ENCODE results near the gene ATP1B1.
"Not testable (repeated sequence)": the region's sequence is repeated elsewhere in the genome, so short reads cannot be mapped to it uniquely, and the experiment has no call there.

Gene ATP1B1

DNA sequence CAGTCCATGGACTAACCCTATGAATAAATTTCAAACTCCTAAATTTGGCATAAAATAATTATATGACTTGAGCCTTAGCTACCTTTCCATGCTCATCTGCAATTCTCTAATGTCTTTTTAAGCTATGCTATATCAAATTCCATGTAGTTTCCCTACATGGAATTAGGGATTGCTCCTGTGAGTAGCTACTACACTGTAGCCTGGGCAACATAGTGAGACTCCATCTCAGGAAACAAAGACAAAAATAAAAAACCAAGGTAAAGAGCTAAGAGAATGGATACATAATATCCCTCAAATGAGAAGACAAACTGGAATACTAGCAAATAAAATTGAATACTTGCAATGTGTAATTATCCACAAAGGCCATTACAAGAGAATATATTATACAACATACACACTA, 37.5 kb downstream of the ATP1B1 start:
- no peak for DNase-seq (ENCODE audit: low spot score)

DNA sequence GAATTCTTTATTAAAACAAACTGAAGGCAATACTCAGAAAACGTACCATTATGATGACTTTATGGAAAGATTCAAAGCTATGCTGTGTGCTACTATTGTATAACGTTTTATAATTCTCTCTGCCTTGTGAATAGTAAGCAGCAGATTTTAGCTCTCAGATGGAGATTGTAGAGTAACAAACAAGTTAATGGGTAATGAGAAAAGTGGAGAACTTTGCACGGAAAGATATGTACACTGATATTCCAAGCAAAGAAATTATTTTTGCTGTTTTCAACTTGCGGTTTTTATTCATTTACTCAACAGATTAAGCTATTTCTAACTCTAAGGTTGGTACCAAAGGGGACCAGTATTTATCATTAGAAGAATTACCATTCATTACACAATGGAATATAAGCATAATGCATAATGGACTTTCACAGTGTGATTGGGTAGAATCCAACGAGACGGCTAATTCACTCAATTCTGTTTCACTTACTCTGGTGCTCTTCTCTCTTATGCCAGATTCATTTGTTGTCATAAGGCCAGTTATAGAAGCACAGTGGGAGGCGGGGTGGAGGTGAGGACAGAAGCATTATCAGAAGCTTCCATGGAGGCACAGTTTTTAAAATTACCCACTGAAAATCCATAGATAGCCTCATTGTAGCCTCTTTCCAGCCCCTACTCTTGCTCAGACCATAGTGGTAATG, 38.6 kb downstream of the ATP1B1 start:
- no peak for DNase-seq (ENCODE audit: low spot score)

DNA sequence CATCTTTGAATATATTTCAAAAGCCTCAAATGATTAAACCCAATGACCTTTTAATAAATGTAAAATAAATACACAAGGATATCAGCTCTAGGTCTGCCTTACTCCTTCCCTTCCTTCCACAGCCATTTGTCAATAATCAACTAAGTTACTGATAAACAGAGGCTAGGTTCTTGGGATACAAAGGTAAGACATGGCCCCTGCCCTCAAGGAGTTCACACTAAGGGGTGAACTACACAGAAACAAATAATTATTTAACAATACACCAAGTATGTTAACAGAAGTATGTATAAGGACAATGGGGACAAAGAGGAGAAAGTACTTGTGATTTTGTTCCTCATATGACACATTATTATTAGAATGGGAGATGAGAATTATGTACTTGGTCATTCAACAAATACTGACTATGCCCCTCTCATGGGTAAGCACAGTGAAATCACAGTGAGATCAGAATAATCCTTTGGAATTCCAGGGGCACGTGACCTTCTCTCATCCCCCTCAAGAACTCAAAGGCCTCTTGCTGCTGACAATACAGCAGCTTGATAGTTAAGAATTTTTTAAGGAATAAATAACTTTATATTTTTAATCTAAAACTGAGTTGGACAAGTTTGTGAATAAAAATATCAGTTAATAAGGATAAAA, 40.2 kb downstream of the ATP1B1 start:
- no peak for DNase-seq (ENCODE audit: low spot score)

DNA sequence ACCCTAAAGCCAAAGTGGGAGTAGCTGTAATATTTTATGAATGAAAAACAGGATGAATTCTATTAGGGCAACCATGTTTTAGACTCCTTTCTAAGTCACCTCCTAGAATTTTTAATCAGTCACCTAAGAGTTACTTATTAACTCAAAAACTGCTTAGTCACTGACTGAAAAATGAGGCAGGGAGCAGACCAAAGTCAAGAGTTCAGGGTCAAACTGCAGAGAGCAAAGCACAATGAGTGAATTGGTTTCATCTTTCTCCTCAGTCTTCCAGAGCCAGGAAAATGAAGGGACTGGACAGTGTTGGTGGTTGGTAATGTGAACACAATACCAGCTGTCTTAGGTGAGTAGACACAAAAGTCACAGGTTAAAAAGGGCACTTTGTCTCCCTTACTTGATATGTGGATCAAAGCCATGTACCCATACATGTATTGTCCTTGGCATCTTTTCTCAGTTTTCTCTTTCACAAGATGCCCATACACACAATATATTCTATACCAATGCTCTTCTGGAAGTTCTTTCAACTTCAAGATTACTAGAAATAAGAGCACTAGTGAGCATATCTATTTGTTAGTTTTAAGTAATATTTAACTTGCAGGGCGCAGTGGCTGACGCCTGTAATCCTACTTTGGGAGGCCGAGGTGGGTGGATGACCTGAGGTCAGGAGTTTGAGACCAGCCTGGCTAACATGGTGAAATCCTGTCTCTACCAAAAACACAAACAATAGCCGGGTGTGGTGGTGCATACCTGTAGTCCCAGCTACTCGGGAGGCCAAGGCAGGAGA, 42.2 kb downstream of the ATP1B1 start:
- no peak for DNase-seq (ENCODE audit: low spot score)

DNA sequence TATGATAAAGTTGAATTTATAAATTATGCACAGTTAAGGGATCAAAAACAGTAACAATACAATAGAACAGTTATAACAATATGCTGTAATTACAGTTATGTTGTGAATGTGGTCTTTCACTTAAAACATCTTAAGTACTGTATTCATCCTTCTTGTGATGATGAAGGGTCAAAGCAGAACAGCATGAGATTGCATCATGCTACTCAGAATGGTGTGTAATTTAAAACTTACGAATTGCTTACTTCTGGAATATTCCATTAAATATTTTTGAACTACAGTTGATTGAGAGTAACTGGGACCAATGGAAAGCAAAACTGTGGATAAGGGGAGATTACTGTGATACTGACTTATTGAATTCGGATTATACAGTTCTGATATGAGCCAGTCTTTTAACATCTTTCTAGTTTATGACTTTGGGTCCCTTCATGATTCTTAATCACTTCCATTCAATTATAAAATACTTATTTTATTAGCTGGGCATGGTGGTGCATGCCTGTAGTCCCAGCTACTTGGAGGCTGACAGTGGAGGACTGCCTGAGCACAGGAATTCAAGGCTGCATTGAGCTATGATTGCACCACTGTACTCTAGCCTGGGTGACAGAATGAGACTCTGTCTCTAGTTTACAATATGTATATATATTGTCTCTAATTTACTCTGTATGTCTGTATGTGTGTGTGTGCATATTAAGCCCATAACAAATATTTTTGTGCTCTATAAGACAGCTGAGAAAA, 43.2 kb downstream of the ATP1B1 start:
- DNase-seq (ENCODE audit: low spot score), result no peak

DNA sequence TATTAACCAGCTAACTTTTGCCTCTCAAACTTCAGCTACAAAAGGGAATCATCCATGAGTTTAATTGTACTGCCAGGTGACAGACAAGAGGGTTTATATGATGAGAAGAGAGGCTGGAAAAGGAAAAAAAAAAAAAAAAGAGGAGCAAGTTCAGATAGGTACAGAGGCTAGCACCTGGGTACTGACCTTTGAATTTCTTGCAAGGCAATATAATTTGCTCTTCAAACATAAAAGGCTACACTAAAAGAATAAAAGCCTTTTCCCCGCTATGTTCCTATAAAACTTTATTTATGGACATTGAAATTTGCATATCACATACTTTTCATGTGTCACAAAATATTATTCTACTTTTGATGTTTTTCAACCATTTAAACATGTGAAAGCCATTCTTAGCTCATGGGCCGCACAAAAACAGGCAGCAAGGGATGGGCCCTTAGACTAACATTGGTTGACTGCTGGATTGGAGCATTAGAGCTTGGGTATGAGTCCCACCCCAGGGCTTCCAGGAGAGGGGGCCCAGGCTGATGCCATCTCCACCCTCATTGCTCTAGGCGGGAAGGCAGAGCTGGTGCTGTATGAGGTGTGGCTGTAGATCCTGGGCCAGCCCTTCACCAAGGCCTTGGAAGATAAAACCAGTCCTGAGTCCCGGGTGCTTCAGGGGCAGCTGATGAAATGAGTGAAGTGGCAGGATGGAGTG, 44.3 kb downstream of the ATP1B1 start:
- no peak for DNase-seq (ENCODE audit: low spot score)

DNA sequence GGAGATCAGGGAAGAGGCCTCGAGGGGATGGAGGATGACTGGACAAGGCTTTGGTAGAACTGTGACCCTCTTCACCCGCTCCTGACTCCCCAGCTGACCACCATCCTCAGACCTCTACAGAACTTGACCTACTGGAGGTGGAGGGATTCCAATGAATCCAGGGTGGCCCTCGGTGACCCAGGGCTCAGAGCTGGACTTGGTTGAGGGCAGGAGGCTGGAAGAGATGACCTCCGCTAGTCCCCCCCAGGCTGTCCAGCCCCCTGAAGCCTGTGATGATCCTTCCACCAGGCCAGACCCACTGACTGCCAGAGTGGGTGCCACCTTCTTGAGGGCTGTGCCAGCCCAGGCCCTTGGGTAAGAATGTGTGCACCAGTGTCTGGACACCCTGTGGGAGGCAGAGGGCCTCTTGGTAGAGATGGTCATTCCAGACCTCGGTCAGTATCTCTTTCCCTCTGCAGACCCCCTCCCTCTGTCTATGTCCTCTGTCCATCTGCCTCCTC, 44.9 kb downstream of the ATP1B1 start:
- DNase-seq (ENCODE audit: low spot score), result no peak

DNA sequence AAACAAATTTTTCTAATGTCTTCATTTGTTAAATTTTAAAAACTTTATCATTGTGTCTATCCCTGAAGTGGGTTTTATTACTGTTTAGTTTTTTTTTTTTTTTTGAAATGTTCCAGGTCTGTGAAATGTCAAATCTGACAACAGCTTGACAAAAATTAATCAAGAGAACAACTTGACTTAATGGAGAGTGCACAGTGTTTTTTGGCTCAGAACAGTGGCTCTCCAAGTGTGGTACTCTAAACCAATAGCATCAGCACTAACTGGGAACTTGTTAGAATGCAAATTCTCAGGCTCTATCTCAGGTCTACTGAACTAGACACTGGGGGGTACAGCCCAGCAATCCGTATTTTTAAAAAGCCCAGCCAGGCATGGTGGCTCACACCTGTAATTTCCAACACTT, 49.2 kb downstream of the ATP1B1 start:
- no peak for DNase-seq (ENCODE audit: low spot score)

DNA sequence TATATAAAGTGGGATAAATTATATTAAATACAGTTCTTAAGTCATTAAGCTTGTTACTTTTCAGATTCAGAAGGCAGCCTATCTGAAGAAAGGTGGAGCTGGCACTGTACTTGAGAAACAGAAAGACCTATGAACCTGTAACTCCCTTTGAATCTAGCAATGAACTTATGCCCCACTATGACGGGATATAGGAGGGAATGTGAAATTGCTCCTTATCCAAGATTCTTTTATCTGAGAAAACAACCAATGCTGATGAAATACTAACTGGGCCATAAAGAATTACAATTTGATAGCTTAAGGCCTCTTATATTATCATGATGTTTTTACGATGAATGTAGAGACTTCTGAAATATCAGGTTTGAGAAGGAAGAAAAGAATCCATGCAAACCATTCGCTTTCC, 50.1 kb downstream of the ATP1B1 start:
- no peak for DNase-seq (ENCODE audit: low spot score)

DNA sequence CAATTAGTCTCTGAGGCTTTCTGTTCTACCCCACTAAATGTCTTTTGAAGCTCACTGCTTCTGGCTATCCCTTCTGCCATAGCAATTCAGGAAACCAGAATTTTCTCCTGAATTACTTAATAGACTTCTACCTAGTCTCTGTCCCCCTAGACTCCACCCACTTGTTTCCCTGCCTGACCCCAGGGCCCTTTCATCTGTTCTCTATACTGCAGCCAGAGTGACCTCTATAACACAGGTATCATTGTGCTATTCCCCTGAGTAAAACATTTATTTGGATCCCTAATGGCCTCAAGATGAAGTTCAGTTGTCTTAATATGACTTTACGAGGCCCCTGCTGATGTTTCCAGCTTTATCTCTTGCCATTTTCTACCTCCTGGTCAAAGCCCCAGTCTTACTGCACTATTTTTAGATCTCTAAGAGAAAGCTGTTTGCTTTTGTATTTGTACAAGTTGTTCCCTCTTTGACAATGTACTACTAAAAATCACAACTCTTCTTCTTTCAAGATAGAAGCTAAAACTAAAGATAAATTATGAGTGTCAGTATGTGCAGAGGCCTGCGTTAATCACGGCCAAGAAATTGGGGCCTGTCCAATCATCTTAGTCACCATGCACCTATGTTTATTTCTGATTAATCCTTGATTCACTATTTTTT, 54.5 kb downstream of the ATP1B1 start:
- DNase-seq (ENCODE audit: low spot score), result no peak

DNA sequence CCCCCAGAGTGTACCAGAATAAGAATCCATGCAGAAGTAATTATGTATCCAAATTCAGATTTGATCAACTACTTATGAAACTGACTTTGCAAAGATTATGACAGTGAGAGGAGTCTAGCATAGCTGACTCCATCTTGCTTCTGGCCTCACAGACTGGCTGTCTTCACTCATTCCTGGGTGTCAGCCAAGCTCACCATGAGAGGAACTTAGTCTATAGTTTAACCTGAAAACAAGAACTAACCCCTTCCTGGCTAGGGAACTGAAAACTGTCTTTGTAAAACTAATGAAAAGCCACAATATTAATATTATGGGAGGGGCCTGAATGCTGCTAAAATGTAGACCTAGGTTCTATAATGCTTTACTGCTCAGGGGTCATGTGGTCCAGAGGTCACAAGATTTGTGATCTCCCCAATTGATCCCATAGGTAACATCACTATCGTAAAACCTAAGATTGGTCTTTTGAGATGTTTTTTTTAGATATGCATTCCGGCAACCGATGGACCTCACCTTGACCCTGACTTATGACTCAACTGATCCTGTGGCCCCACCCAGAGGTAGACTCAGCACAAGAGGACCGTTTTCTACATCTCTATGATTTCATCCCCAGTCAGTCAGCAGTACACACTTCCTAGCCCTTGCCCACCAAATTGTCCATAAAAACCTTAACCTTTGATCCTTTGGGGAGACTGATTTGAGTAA, 55.2 kb downstream of the ATP1B1 start:
- DNase-seq (ENCODE audit: low spot score), result no peak

DNA sequence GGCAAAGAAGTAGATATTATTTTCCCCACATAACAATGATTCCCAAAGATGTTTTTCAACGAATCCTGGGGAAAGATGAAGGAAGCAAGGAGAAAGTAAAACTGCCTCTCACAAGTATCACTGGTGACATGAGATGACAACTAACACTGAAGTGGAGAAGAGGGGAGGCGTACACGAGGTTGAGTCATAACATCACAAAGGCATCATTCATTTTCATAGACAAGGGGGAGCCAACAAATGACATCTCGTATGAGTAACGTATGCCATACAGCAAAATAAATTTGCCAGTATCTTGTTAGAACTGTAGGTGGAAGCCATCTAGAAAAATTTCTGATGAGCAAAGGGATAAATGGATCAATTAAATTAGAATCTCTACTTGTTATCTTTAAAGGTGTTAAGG, 56.6 kb downstream of the ATP1B1 start:
- peak; percentile 87 for DNase-seq (ENCODE audit: low spot score)

DNA sequence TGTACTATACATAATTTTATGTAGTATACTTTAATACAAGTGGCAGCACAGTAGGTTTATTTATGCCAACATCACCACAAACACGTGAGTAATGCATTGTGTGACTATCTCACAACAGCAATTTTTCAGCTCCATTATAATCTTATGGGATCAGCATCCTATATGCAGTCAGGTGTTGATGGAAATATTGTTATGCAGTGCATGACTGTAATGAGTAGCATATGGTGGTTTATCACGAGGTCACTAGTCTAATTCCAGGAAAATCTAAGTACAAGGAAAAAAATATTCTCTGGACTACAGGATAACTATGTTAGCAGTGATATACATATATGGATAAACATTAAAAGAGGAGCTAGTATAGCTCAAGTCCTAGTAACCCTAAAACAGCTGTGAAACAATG, 69.0 kb downstream of the ATP1B1 start:
- DNase-seq (ENCODE audit: low spot score), result no peak

DNA sequence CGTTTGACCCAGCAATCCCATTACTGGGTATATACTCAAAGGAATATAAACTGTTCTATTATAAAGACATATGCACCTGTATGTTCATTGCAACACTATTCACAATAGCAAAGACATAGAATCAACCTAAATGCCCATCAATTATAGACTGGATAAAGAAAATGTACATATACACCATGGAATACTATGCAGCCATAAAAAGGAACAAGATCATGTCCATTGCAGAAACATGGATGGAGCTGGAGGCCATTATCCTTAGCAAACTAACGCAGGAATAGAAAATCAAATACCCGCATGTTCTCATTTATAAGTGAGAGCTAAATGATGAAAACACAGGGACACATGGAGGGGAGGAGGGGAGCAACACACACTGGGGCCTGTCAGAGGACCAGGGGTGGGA, 72.9 kb downstream of the ATP1B1 start:
- DNase-seq (ENCODE audit: low spot score), result not testable (repeated sequence)

DNA sequence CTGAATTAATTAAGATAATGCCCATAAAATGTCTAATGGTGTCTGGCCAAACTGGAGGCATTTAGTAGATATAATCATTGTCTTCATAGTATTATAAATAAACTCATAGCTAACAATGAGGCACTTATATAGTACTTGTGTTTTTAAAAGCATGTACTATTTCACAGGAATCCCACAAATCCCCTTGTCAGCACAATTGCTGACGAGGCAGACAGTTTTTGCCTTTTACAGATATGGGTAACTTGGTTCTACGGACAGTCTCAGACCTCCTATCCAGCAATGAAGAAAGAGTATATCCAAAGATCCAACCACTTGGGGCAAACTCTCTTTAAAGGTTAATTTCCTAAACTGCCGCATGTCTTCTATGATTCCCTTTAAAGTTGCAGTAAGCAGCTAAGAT, 73.7 kb downstream of the ATP1B1 start:
- no peak for DNase-seq (ENCODE audit: low spot score)

Data from putamen (tissue), 1 donor.